Pancreas (tissue), 10 donors: ENCODE data around the gene NUMB. TPM values are rescaled to one million over a fixed set of nuclear protein-coding genes. Genes with fewer than 3 reads are reported as not detected.

Experiments
- ATAC-seq, 4 donors: fragments of 200-7000 bp; cut with Tn5 transposase; one replicate each; pipeline versions ENCODE4 v1.8.0 to v1.9.1; 2020; ENCODE audit warnings: mild to moderate bottlenecking in 4 of 4, moderate library complexity in 4 of 4
- DNase-seq, 6 donors: peaks; one replicate each; pipeline ENCODE4 v3.0.0-alpha.2; 2020
- FAIRE-seq: peaks from 2 replicates; lab custom pipeline; 2012; peaks lifted over from hg19 to GRCh38; lab: Jason Lieb, UNC
- H3K27ac ChIP-seq, 4 donors: fragments of 200-600 bp; sonication (generic); 1 replicate in 3 of 4; 2 replicates in 1 of 4; pipeline versions ENCODE4 v1.5.0 to v1.8.0; 2020
- H3K27me3 ChIP-seq, 4 donors: fragments of 200-600 bp; one replicate each; pipeline ENCODE4 v1.8.0; 2021
- H3K36me3 ChIP-seq, 3 donors: fragments of 200-600 bp; sonication (generic) in 1 of 3; one replicate each; pipeline versions ENCODE4 v1.5.0 to v1.8.0; 2020 to 2021
- H3K4me1 ChIP-seq, 3 donors: fragments of 200-600 bp; one replicate each; pipeline ENCODE4 v1.8.0; 2021
- H3K4me3 ChIP-seq, 4 donors: fragments of 200-600 bp; sonication (generic) in 2 of 4; one replicate each; pipeline versions ENCODE4 v1.5.0 to v1.8.0; 2020 to 2021
- H3K9me3 ChIP-seq, 4 donors: fragments of 200-600 bp; one replicate each; pipeline ENCODE4 v1.8.0; 2021
- CTCF ChIP-seq, 4 donors: fragments of 200-600 bp; sonication (generic) in 3 of 4; IDR thresholded peaks; one replicate each; pipeline versions ENCODE4 v1.5.0 to v1.8.0; 2021; ENCODE audit warnings: antibody characterized with exemption in 4 of 4
- WGBS, 2 donors: extraction: QIAGEN DNeasy Blood & Tissue Kit; methylation state at CpG; one replicate each; pipeline ENCODE4 v1.1.7; 2013; 5-methylcytosine and 5-hydroxymethylcytosine counted together
- intact Hi-C, 3 donors: fragments of 100-400 bp; cut with DNase I; formaldehyde crosslinking; loops; one replicate each; pipeline versions ENCODE4 v1.11.1 to v1.14.2; 2022
- polyA plus RNA-seq, 2 donors: library from polyadenylated mRNA; stranded (reverse); fragments of 200-250 nt; gene quantifications; one replicate each; pipeline ENCODE4 v1.2.3, GENCODE V29; 2013
- total RNA-seq, 6 donors: library from RNA; stranded (reverse); fragmentation: NEBNext Ultra II Directional in 4 of 6; extraction: Animal tissue kit (Norgen Biotek cat#: 25700) in 4 of 6; gene quantifications; one replicate each; pipeline versions ENCODE4 v1.2.1 to v1.2.4, GENCODE V29; 2021 to 2023
- donor health status: healthy with polysubstance abuse.
- donor health status: DM: no; HTN: no; CAD: no; lungs with moderate emphysema.
- donor health status: DM: no; HTN: no; CAD: no.
- donor health status: control.
- donor health status: control.
- donor health status: Bipolar disorder and iron deficiency.
- donor health status: DM: yes; HTN: yes; CAD: no.
- donor health status: DM: no; HTN: no; CAD: no.
- donor health status: DM: no; HTN: no; CAD: no.
- donor health status: DM: yes; HTN: yes; CAD: no.

NUMB gene
- total and polyA plus RNA-seq, 8 donors: 23.9 to 53.8 (median 32.5) TPM

GRCh38 chr14:73289729-73290128 lies 168.6 kb downstream of the NUMB start:
- FAIRE-seq: no peak
- DNase-seq: no peak
- H3K27me3 ChIP-seq: no peaks in the 10 kb centered on the region
- no peak for TF ChIP-seq CTCF (IDR thresholded peaks at IDR 0.05)
- peaks cover 0 to 19% (median 0%) of the 10 kb centered on the region in 3 donors for H3K36me3 ChIP-seq
- H3K27ac ChIP-seq: no peak overlapping the region
- ATAC-seq: no peak
- H3K4me1 ChIP-seq: peaks cover 0 to 5% (median 0%) of the 10 kb centered on the region in 3 donors
- intact Hi-C loops: loop anchor here (5.0 to 10.0 kb wide), 2 partner anchors 178 to 185 kb away; no protein-coding TSS in a partner anchor
- WGBS, 2 donors: 71 to 72% methylated on average over 3 of the region's 3 CpGs
- no peaks in the 10 kb centered on the region for H3K9me3 ChIP-seq
- no peak overlapping the region for H3K4me3 ChIP-seq

- H3K4me1 ChIP-seq: peaks cover 0 to 5% (median 0%) of the 10 kb centered on the region in 3 donors
- DNase-seq: no peak
- H3K36me3 ChIP-seq: peaks cover 0 to 22% (median 0%) of the 10 kb centered on the region in 3 donors
- no peak for ATAC-seq
- no peak overlapping the region for H3K4me3 ChIP-seq
- no peak for FAIRE-seq
- WGBS, 2 donors: 85 to 87% methylated on average over 3 of the region's 3 CpGs
- no peak for TF ChIP-seq CTCF (IDR thresholded peaks at IDR 0.05)
- H3K9me3 ChIP-seq: no peaks in the 10 kb centered on the region
- no peaks in the 10 kb centered on the region for H3K27me3 ChIP-seq
- intact Hi-C loops: no loop called here
- H3K27ac ChIP-seq: no peak overlapping the region
These were observed 169.0 kb downstream of the NUMB start for GRCh38 chr14:73289308-73289707.

GRCh38 chr14:73287071-73287470 lies 171.3 kb downstream of the NUMB start:
- no peak for DNase-seq
- H3K36me3 ChIP-seq: peaks cover 0 to 36% (median 11%) of the 10 kb centered on the region in 3 donors

GRCh38 chr14:73286598-73286997 lies 171.7 kb downstream of the NUMB start:
- TF ChIP-seq CTCF (IDR thresholded peaks at IDR 0.05): no peak
- intact Hi-C loops: no loop called here
- FAIRE-seq: no peak

More at GRCh38 chr14:73287071-73287470, 171.3 kb downstream of the NUMB start:
- 90 to 92% methylated on average over 5 of the region's 5 CpGs for WGBS, 2 donors
- ATAC-seq: no peak
- intact Hi-C loops: no loop called here
- Histone ChIP-seq H3K27me3 (no peaks in the 10 kb centered on the region), H3K4me3 (no peak overlapping the region), H3K4me1 (peaks cover 0 to 5% (median 0%) of the 10 kb centered on the region in 3 donors), H3K9me3 (no peaks in the 10 kb centered on the region), H3K27ac (no peak overlapping the region)
- no peak for FAIRE-seq
- TF ChIP-seq CTCF (IDR thresholded peaks at IDR 0.05): no peak

GRCh38 chr14:73285979-73286378 lies 172.4 kb downstream of the NUMB start:
- DNase-seq (no peak), ATAC-seq (no peak), FAIRE-seq (no peak)
- 96 to 100% methylated on average over 1 of the region's 1 CpG for WGBS, 2 donors
- peaks cover 0 to 5% (median 0%) of the 10 kb centered on the region in 3 donors for H3K4me1 ChIP-seq
- intact Hi-C loops: no loop called here
- no peak overlapping the region for H3K4me3 ChIP-seq
- H3K36me3 ChIP-seq: peaks cover 0 to 40% (median 15%) of the 10 kb centered on the region in 3 donors
- no peak overlapping the region for H3K27ac ChIP-seq
- H3K27me3 ChIP-seq: no peaks in the 10 kb centered on the region
- TF ChIP-seq CTCF (IDR thresholded peaks at IDR 0.05): no peak
- no peaks in the 10 kb centered on the region for H3K9me3 ChIP-seq

More at GRCh38 chr14:73286598-73286997, 171.7 kb downstream of the NUMB start:
- WGBS, 2 donors: 96% methylated on average over 2 of the region's 2 CpGs
- H3K4me1 ChIP-seq: peaks cover 0 to 5% (median 0%) of the 10 kb centered on the region in 3 donors
- no peaks in the 10 kb centered on the region for H3K27me3 ChIP-seq
- peaks cover 0 to 40% (median 11%) of the 10 kb centered on the region in 3 donors for H3K36me3 ChIP-seq
- no peak overlapping the region for H3K4me3 ChIP-seq
- ATAC-seq (no peak), DNase-seq (no peak)
- no peak overlapping the region for H3K27ac ChIP-seq
- no peaks in the 10 kb centered on the region for H3K9me3 ChIP-seq
